ENCODE data around the gene SDS. TPM values are rescaled to one million over a fixed set of nuclear protein-coding genes. Genes with fewer than 3 reads are reported as not detected.

Gene SDS
- total RNA-seq, 2 donors from 2014 or later, result 1.3 TPM; not detected in 1

DNA sequence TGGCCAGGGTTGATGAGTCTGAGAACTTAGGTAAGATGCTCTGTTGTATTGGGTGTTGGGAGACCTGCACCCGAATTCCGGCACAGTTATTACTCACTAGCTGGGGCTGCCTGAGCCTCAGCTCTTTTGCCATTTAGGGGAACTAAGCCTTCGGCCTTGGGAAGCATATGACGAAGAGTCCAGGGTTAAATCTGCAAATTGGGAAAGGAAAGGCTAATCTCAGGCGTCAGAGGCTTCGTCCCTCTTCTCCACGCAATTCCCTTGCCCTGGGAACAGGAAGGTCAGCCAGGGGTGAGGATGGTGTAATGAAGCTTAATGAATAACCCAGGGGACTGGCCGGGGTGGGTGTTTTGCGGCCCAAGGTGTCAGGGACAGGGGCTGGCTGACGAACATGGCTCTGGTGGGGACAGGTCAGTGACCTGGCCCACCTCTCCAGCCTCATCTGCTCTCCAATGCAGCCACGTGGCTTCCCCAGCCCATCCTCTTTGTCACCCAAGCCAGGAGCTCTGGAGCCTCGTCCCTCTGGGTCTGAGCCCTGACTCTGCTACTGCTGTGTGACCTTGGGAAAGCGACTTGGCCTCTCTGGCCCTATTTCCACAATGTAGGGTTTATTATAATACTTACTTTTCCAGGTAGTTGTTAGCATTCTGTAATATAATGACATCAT, 14.7 kb upstream of the SDS start:
- Histone ChIP-seq H3K4me1 (peaks cover 0 to 16% of the 10 kb centered on the region in 2 donors), H3K36me3 (no peaks in the 10 kb centered on the region), H3K9me3 (no peaks in the 10 kb centered on the region), H3K27me3 (no peaks in the 10 kb centered on the region), H3K4me3 (no peak overlapping the region), H3K27ac (no peak overlapping the region)
- TF ChIP-seq, protein P1, sequence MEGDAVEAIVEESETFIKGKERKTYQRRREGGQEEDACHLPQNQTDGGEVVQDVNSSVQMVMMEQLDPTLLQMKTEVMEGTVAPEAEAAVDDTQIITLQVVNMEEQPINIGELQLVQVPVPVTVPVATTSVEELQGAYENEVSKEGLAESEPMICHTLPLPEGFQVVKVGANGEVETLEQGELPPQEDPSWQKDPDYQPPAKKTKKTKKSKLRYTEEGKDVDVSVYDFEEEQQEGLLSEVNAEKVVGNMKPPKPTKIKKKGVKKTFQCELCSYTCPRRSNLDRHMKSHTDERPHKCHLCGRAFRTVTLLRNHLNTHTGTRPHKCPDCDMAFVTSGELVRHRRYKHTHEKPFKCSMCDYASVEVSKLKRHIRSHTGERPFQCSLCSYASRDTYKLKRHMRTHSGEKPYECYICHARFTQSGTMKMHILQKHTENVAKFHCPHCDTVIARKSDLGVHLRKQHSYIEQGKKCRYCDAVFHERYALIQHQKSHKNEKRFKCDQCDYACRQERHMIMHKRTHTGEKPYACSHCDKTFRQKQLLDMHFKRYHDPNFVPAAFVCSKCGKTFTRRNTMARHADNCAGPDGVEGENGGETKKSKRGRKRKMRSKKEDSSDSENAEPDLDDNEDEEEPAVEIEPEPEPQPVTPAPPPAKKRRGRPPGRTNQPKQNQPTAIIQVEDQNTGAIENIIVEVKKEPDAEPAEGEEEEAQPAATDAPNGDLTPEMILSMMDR (IDR thresholded peaks at IDR 0.05), result no peak
- peak; percentile 79 for DNase-seq (ENCODE audit: low spot score)

DNA sequence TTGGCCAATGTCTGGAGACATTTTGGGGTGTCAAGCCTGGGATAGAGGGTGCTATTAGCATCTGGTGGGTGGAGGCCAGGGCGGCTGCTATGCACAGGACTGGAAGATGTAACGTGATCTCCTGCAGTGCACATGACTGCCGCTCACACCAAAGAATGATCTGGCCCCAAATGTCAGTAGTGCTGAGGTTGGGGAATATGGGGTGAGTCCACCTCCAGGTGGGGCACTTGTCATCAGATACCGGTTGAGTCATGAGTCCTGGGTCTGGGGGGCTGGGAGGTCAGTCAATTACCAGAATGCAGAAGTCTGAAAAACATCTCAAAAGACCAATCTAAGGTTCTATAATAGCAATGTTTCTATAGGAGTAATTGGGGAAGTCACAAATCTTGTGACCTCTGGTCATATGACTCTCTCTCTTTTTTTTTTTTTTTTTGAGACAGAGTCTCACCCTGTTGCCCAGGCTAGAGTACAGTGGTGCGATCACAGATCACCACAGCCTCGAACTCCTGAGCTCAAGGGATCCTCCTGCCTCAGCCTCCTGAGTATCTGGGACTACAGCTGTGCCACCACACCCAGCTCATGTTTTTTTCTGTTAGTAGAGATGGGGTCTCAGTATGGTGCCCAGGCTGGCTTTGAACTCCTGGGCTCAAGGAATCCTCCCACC, 12.5 kb upstream of the SDS start:
- TF ChIP-seq, protein P1 (IDR thresholded peaks at IDR 0.05), result no peak
- no peaks in the 10 kb centered on the region for H3K9me3 ChIP-seq
- H3K36me3 ChIP-seq, result no peaks in the 10 kb centered on the region

DNA sequence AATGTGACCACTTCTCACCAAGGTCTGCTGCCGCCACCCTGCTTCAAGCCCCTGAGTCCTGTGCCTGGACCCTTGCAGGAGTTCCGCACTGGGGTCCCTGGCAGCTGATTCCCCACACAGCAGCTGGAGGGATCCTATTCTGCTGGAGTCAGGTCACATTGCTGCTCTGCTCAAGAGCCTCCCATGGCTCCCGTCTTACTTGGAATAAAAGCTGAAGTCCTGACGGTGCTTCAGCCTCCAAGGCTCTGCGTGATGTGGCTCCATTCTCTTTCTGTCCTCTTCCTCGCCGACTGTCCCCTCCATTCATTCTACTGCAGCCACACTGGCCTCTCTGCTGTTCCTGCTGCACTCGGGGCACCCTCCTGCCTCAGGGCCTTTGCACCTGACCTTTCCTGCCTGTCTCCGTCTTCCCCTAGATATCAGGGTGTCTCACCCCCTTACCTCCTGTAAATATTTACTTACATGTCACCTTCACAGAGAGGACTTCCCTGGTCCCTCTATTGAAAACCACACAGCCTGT, 10.9 kb upstream of the SDS start:
- DNase-seq (ENCODE audit: low spot score), result no peak
- Histone ChIP-seq H3K9me3 (no peaks in the 10 kb centered on the region), H3K36me3 (no peaks in the 10 kb centered on the region), H3K4me1 (no peaks in the 10 kb centered on the region), H3K27me3 (no peaks in the 10 kb centered on the region), H3K4me3 (no peak overlapping the region), H3K27ac (no peak overlapping the region)
- TF ChIP-seq, protein P1 (IDR thresholded peaks at IDR 0.05), result no peak

More for the DNA sequence above, 12.5 kb upstream of the SDS start:
- H3K27ac ChIP-seq, result no peak overlapping the region
- no peak overlapping the region for H3K4me3 ChIP-seq
- H3K27me3 ChIP-seq, result no peaks in the 10 kb centered on the region
- H3K4me1 ChIP-seq, result no peaks in the 10 kb centered on the region
- DNase-seq (ENCODE audit: low spot score), result no peak

DNA sequence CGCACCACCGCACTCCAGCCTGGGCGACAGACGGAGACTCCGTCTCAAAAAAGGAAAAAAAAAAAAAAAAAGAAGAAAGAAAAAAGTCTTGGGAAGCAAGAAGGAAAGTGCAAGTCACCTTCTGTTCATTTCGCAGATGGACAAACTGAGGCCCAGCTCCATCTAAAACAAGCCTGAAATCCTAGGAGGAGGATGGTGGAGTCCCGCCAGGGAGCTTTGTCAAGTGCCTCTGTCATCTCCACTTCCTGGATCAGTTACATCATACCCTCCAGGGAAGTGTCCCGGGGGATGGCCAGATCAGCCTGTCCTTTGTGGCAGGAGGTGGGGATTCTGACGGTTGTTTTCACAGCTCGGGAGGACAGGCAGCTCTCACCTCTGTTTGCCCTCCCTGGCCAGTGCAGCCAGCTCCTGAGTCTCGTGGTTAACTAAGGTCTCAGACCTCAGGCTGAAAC, 9.8 kb upstream of the SDS start:
- Histone ChIP-seq H3K27me3 (no peaks in the 10 kb centered on the region), H3K9me3 (no peaks in the 10 kb centered on the region), H3K4me3 (no peak overlapping the region), H3K4me1 (no peaks in the 10 kb centered on the region), H3K27ac (no peak overlapping the region), H3K36me3 (no peaks in the 10 kb centered on the region)
- peak; percentile 67 for DNase-seq (ENCODE audit: low spot score)
- TF ChIP-seq, protein P1 (IDR thresholded peaks at IDR 0.05), result no peak

DNA sequence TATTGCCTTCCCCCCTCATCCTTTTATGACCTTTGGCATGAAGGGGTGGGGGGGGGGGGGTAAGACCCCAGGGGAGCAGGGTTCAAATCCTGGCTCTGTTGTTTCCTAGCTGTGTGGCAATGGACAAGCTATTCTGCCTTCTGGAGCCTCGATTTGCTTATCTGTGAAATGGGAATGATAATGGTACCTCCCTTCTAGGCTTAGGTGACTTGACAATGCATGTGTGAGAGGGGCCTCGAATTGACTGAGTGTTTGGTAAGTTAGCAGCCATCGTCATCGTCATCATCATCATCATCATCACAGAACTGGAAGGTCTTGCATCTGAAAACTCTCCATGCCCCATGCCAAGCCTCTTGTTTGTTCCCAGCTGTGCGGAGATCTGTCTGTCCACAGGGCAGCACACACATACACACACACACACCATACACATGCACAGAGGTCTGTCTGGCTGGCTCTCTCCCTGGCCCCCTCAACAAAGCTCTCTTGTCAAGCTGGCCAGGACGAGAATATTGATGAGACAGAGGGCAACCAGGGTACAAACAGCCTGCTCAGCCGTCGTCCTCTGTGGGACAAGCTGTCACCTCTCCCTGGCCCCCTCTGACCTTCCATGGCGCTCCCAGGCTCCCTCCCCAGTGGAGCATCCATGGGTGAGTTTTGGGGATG, 5.9 kb upstream of the SDS start:
- Histone ChIP-seq H3K36me3 (no peaks in the 10 kb centered on the region), H3K27me3 (no peaks in the 10 kb centered on the region), H3K9me3 (no peaks in the 10 kb centered on the region), H3K4me3 (no peak overlapping the region), H3K27ac (no peak overlapping the region), H3K4me1 (no peaks in the 10 kb centered on the region)
- DNase-seq (ENCODE audit: low spot score), result no peak
- TF ChIP-seq, protein P1 (IDR thresholded peaks at IDR 0.05), result no peak
